Measurements from ENCODE around the gene CPNE6. TPM values are rescaled to one million over a fixed set of nuclear protein-coding genes. Genes with fewer than 3 reads are reported as not detected.
"Not testable (repeated sequence)": the region's sequence is repeated elsewhere in the genome, so short reads cannot be mapped to it uniquely, and the experiment has no call there.

Gene CPNE6
- total RNA-seq = not detected
- long read RNA-seq = 0 reads

DNA sequence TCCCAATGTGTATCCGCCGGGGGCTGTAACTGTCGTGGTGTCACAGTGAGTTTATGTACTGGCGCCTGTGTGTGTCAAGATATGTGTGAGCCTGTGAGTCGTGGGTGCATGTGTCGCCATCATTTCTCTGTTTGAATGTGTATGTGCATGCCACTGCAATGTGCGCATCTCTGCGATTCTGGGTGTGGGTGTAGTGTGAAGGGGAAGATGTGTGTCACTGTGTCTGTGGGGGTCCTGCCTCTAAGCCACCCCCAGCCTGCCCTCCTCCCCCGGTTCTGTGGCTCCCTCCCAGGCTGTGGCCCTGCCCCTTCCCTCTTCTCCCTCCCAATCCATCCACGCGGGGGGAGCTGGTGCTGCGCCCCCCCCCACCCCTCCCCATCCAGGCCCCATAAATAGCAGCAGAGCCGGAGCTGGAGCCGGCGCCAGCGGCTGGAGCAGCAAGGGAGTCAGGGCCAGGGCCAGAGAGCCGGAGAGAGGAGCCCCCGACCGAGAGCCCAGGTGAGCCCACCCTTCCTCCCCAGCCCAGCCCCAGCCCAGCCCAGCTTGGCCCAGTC is at the start of gene CPNE6:
Gene CPNE6, plus strand, starts transcription at position 419 of the 554 bp plus-strand sequence. CDS start 1,375 bp downstream, outside the sequence.
- Histone ChIP-seq H3K27ac (no peak within 1 kb of the TSS), H3K9me3 (no peaks in the 10 kb centered on the region), H3K4me1 (no peaks in the 10 kb centered on the region), H3K36me3 (no peaks in the 10 kb centered on the region), H3K27me3 (peaks cover 8% of the 10 kb centered on the region), H3K4me3 (no peak within 1 kb of the TSS)
- DNase-seq = no peak
- intact Hi-C loops (cut with DNase I) = no loop called here
- TF ChIP-seq, protein P1, sequence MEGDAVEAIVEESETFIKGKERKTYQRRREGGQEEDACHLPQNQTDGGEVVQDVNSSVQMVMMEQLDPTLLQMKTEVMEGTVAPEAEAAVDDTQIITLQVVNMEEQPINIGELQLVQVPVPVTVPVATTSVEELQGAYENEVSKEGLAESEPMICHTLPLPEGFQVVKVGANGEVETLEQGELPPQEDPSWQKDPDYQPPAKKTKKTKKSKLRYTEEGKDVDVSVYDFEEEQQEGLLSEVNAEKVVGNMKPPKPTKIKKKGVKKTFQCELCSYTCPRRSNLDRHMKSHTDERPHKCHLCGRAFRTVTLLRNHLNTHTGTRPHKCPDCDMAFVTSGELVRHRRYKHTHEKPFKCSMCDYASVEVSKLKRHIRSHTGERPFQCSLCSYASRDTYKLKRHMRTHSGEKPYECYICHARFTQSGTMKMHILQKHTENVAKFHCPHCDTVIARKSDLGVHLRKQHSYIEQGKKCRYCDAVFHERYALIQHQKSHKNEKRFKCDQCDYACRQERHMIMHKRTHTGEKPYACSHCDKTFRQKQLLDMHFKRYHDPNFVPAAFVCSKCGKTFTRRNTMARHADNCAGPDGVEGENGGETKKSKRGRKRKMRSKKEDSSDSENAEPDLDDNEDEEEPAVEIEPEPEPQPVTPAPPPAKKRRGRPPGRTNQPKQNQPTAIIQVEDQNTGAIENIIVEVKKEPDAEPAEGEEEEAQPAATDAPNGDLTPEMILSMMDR (IDR thresholded peaks at IDR 0.05) = no peak
- ATAC-seq = no peak

DNA sequence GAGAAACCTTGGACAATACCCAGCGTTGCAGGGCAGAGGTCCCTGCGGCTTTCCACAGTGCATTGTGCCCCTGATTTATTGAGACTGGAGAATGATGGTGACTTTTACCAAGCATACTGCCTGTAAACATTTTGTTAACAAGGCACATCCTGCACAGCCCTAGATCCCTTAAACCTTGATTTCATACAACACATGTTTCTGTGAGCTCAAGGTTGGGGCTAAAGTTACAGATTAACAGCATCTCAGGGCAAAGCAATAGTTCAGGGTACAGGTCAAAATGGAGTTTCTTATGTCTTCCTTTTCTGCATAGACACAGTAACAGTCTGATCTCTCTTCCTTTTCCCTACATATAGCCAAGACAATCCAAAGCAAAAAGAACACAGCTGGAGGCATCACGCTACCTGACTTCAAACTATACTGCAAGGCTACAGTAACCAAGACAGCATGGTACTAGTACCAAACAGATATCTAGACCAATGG is 46.4 kb upstream of the CPNE6 start:
- H3K36me3 ChIP-seq; H3K9me3 ChIP-seq; H3K4me3 ChIP-seq; H3K27me3 ChIP-seq; intact Hi-C loops (cut with DNase I); H3K27ac ChIP-seq; ATAC-seq; DNase-seq; H3K4me1 ChIP-seq: not testable (repeated sequence)

- ATAC-seq; H3K27ac ChIP-seq; H3K27me3 ChIP-seq; DNase-seq; H3K4me3 ChIP-seq; intact Hi-C loops (cut with DNase I); H3K36me3 ChIP-seq; H3K4me1 ChIP-seq; H3K9me3 ChIP-seq: not testable (repeated sequence)
These were observed 41.7 kb upstream of the CPNE6 start for GRCh38 chr14:24029687-24030086.

GRCh38 chr14:24031331-24031730 is 40.0 kb upstream of the CPNE6 start:
- H3K4me1 ChIP-seq; H3K9me3 ChIP-seq; H3K36me3 ChIP-seq; DNase-seq; ATAC-seq; H3K4me3 ChIP-seq; intact Hi-C loops (cut with DNase I); H3K27me3 ChIP-seq; H3K27ac ChIP-seq: not testable (repeated sequence)

GRCh38 chr14:24032727-24033418 is 38.5 kb upstream of the CPNE6 start:
- no peaks in the 10 kb centered on the region for H3K27me3 ChIP-seq
- H3K36me3 ChIP-seq = no peaks in the 10 kb centered on the region
- H3K4me3 ChIP-seq = no peak overlapping the region
- peaks cover 12% of the 10 kb centered on the region for H3K4me1 ChIP-seq
- intact Hi-C loops (cut with DNase I) = no loop called here
- TF ChIP-seq, protein P1 (IDR thresholded peaks at IDR 0.05) = no peak
- peaks cover 2% of the 10 kb centered on the region for H3K9me3 ChIP-seq
- no peak for ATAC-seq
- no peak overlapping the region for H3K27ac ChIP-seq
- no peak for DNase-seq

DNA sequence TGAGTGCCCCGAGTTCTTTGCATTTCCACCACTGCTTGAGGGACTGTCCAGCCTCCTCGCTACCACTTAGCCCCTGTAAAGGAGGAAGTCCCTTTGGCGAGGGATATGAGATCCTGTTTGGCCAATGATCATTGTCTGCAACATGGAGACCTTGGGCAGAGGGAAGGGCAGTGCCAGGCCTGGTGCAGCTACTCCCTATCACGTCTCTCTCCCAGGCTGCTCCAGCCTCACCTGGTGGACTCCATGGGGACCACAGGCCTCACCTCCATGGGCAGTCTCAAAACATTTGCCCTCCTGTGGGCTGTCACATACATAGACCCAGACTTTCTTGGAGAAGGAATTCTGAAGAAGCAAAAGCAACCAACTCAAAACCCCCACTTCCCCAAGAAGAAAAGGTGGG is 35.6 kb upstream of the CPNE6 start:
- intact Hi-C loops (cut with DNase I) = not testable (repeated sequence)
- ATAC-seq = peak; percentile 34

DNA sequence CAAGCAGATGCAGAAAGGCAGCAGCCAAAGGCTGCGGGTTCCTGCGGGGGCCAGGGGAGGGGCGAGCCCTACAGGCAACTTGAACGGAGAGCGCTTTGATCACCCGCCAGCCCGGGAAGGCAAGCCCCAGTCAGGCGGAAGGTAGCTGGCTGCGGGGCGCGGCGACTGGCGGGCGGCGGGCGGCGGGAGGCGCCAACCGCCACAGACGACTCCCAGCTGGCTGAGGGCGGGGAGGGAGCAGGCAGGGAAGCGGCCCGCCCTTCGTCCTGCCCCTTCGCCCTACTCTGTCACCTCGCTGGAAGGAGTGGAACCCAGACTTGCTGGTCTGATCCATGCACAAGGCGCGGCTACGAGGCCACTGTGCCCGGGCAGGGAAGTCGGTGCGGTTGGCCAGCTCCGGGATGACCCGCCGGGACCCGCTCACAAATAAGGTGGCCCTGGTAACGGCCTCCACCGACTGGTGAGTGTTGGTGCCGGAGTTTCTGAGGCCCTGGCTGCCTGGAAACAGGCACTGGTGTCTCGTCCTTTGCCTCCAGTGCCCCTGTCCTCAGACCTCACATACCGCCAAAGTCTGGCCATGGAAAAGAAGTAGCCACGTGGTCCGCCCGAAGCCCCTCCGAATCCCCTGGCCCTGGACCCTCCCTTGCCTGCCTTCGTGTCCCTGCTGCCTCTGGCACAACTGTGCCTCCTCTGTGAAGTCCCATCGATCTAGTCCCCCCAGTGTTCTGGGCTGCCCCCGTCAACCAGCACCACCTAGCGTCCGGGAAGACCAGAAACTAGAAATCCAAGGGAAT is 35.0 kb upstream of the CPNE6 start:
- Histone ChIP-seq H3K36me3 (no peaks in the 10 kb centered on the region), H3K4me1 (peaks cover 12% of the 10 kb centered on the region), H3K27ac (peak overlapping the region; percentile 84), H3K9me3 (peaks cover 2% of the 10 kb centered on the region), H3K27me3 (no peaks in the 10 kb centered on the region), H3K4me3 (peak overlapping the region; percentile 51)
- intact Hi-C loops (cut with DNase I) = no loop called here
- DNase-seq (peak; percentile 95), ATAC-seq (peak; percentile 95)
- TF ChIP-seq, protein P1 (IDR thresholded peaks at IDR 0.05) = peak; percentile 70

More for the DNA sequence above, 35.6 kb upstream of the CPNE6 start:
- DNase-seq, H3K36me3 ChIP-seq, H3K27me3 ChIP-seq, H3K9me3 ChIP-seq: not testable (repeated sequence)
- peaks cover 12% of the 10 kb centered on the region for H3K4me1 ChIP-seq
- peak overlapping the region; percentile 51 for H3K4me3 ChIP-seq
- H3K27ac ChIP-seq = peak overlapping the region; percentile 84

DNA sequence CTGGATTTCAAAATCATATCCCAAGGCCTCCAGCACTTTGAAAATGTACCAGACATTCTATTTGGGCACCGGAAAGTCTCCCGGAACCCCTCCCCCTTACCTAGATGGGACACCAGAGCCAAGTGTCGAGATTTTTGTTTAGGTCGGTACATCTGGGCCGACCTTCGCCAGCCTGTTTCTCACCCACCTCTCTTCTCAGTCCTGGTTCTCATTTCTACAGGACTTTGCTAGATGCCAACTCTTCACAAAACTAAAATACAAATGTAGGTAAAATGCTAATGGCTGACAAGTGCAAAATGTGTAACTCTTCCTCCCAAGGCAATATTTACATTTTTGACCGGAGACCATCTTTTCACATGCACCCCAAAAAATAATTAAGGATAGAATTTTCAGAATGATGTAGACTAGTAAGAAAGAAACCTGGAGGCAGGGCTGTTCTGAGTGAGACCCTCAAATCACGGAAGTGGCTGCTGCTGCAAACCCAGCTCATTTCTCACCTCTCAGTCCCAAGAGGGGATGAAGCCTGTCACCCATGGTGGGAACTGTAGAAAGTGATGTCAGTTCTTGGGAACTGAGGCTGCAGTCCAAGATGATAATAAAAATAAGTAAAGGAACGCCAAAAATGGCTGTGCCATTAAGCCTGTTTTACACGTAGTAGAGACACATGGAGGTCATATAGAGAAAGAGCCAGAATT is 34.3 kb upstream of the CPNE6 start:
- intact Hi-C loops (cut with DNase I); DNase-seq; ATAC-seq; H3K36me3 ChIP-seq; H3K27me3 ChIP-seq; H3K9me3 ChIP-seq: not testable (repeated sequence)
- peak overlapping the region; percentile 51 for H3K4me3 ChIP-seq
- H3K4me1 ChIP-seq = peaks cover 12% of the 10 kb centered on the region
- peak overlapping the region; percentile 84 for H3K27ac ChIP-seq
